GM19395 (cell line): ENCODE results near the gene PAQR3.

Experiments used
- ATAC-seq: cut with Tn5 transposase; IDR thresholded peaks from one replicate; pipeline ENCODE4 v1.9.1; 2021; ENCODE audit warnings: mild to moderate bottlenecking, moderate library complexity; ENCODE audit not compliant: unreplicated experiment

PAQR3 gene, protein sequence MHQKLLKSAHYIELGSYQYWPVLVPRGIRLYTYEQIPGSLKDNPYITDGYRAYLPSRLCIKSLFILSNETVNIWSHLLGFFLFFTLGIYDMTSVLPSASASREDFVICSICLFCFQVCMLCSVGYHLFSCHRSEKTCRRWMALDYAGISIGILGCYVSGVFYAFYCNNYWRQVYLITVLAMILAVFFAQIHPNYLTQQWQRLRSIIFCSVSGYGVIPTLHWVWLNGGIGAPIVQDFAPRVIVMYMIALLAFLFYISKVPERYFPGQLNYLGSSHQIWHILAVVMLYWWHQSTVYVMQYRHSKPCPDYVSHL

DNA sequence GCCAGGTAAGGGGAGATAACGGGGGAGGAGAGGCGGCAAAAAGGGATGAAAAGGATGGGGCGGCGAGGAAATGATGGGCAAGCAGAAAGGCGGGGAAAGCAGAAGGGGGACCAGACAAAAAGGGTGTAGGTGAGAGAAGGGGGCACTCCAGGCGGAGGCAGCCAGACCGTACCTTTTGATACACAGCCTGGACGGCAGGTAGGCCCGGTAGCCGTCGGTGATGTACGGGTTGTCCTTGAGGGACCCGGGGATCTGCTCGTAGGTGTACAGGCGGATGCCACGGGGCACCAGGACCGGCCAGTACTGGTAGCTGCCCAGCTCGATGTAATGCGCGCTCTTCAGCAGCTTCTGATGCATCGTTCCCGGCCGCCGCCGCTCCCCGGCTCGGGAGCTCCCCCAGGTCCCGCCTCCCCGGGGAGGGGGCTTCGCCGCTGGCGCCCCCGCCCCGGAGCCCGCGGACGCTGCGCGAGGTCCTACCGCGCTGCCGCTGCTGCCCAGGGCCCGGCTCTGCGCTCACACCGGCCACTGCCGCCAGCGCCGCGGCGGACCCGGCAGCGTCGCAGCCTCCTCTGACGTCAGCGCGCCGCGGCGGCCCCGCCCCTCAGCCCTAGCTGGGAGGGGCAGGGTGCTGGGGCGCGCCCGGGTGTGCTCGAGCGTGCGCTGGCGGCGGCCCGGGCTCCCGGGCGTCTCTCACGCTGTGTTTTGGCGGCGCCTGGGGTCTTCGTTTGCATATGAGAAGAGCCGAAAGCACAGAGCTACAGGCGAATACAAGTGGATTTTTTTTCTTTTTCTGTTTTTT, at the start of gene PAQR3:
PAQR3 (minus strand) TSS at position 571 of the 799 bp plus-strand sequence; CDS start at position 357, 214 bp downstream.
- peak; percentile 91 for ATAC-seq

DNA sequence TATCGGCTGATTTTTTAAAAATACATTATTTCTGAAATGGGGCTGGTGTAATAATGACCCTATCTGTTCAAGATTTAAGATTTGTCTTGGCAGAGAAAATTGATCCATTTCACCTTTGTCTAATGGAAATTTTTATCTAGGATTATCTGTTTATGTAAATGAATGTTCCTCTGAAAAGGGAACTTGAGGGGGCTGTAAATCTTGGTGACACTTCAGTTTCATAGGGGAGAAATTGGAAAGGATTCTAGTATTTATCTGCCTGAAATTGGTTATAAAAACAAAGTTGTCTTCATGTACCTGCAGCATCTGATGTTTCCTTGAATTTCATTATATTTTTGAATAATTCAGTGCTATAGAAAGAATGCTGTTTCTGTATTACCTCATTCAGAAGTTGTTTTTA, 48.4 kb upstream of the PAQR3 start:
- ATAC-seq: no peak

DNA sequence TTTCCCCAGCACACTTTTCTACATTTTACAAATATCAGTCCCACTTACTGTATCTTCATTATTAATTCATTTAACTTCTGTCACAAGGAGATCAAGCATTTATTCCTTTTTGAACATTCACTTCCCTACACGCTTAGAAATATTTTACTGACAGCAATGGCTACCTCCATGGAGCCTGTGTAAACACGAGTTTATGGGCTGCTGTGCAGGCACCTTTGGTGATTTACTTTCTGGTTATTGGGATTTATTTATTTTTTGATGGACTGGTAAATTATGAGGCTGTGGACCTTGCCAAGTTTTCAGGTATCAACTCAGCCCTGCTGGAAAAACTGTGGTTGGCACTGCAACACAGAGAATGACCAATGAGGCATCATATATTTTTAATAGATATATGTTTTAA, 45.4 kb upstream of the PAQR3 start:
- no peak for ATAC-seq

DNA sequence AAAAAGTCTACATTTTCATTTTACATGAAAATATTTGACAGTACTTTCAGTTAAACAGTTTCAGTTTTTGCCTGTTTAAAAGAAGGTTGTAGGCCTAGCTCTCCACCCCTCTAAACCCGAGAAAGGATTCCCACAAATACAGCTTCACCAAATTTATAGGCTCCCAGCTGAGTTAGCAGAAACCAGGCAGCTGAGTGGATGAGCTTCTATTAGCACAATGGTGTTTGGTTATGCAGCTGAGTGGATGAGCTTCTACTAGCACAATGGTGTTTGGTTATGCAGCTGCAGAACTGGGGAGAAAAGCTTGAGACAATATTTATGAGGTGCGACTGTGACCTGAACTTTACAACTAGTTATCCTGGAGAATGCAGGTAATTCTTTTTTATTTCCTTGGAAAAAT, 36.6 kb upstream of the PAQR3 start:
- ATAC-seq: no peak

DNA sequence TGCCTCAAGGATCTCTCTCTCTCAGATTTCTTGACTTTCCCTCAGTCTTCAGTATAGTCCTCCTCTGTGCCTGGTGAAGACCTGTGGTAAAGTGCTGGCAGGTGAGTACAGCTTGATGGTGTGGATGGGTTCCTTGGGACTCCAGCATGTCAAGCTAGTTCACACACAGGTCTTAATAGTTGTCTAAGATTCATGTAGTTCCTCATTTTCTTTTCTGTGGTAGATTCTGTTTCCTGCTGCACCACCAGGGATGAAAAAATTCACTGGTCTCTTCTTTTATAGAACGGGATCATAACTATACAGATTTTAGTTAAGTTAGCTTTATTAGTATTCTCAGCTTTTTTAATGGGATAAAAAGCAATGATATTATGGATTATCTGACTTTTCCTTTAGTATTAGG, 32.5 kb upstream of the PAQR3 start:
- ATAC-seq: no peak

DNA sequence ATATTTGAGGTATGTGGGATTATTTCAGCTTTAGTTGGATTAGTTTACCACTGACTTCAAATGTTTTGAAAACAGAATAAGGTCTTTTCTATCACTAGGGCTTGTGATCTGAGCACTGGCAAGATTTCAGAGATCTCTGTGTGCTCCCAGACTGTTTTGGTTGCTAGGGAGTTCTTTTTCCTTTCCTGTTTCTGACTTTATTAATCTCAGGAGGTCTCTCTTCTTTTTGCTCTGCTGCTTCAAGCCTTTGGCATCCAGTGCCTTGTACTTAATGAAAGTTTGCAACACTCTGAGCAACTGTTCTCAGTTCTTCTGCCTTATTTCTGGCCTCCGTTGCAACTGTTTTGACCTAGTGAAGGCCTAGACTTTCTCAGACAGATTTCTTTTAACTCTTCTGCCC, 32.1 kb upstream of the PAQR3 start:
- no peak for ATAC-seq

DNA sequence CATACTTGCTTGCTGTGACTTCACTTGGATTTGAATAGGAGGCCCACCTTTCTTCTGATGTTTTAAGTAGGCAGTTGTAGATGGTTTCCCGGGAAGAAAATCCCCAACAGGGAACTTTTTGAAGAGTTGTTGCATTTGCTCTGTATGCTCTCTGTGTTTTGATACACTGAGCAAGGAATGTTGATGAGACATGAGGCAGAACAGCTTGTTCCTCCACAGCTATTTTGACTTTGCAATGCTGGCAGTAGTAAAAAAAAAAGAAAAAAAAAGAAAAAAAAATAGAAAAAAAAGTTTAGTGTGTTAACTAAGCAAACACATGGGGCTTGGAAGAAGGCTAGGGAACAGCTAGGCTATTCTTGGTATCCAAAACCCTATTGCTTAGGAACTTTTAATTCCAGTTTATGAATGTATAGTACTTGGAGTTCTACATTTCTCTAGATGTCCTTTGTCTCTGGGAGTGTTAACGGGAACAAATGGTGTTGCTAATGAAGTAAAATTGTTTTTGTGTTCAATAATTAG, 23.4 kb upstream of the PAQR3 start:
- no peak for ATAC-seq

DNA sequence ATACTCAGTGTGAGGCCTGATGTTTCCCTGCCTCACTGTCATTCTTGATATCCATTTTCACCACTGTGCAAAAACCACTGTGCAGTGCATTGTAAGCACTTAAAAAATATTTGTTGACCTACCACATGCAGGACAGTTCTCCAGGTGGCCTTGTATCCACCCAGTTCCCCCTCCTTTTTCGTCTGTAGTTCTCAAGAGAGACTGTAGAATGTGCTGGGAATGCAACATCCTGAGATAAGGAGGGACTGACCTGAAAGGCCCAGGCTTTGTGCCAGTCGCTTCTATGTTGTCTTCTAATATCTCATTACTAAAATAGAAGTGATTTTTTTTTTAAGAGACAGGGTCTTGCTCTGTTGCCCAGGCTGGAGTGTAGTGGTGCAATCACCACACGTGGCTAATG, 21.7 kb upstream of the PAQR3 start:
- ATAC-seq: no peak

DNA sequence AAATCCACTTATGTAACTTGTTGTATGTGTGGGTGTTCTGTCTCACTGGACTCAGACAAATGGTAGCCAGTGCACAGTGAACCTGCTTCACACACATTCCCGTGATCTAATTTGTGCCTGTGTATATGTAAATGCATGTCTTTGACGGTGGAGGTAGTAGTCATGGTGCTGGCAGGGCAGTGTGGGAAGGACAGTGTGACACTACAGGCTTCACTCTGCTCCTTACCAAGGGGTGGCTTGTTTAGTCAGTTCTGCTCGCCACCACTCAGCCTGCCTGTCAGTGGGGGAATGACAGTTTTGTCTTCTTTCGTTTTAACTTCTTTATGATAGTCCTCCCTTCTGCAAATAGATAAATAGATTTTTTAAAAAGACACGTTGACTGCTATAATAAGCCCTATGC, 17.7 kb upstream of the PAQR3 start:
- ATAC-seq: no peak

DNA sequence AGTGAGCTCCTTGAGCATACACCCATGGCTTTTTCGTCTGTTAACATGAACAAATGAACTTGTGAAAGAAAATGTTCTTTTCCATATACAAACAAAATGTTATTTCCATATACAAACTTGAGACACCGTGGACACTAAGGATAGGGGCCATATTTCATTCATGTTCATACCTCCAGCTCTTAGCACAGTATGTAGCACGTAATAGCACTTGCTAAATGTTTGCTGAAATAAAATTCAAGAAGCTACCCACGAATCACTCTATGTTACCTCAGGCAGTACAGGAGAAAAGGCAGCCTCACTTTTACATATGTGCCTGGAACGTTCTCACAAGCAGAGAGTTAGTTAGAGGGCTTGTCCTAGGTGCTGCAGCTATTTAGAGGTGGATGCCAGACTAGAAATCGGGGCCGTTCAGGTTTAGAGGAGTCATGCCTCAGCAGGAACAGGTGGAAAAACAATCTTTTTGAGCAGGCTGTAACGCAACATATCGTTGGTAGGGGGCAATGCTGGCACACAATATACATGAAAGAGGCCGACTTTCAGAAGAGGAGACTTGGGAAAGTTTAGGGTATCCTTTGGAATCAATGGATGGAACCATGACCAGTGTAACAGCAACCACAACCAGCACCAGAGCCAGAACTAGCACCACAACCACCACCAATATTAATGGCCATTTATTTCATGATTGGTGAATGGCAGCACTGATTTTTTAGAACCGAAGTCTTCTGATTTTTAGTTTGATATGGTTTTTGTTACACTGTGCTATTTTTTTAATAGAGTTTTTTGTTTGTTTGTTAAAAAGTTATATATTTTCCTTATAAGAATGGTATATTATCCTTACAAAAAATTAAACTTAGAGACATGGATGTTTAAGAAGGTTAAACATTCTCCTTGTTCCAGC, 14.8 kb upstream of the PAQR3 start:
- no peak for ATAC-seq

DNA sequence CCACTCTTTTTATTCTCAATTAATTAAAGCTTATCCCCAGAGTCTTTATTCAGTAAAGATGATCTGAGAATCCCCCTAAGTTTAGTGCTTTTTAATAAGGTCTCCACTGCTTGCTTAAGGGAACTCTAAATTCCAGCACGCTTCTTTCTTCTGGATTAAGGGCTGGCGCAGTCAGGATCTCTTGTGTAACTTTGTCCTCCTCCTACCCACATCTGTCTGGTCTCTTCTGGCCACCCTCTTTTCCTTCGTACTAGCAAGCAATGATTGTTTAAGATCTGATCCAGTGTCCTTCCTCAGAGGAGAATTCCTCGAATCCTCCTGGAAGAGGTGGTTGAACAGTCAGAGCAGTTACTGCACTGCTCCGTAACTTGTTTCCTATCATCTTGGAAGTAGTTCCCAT, 14.0 kb upstream of the PAQR3 start:
- ATAC-seq: no peak

DNA sequence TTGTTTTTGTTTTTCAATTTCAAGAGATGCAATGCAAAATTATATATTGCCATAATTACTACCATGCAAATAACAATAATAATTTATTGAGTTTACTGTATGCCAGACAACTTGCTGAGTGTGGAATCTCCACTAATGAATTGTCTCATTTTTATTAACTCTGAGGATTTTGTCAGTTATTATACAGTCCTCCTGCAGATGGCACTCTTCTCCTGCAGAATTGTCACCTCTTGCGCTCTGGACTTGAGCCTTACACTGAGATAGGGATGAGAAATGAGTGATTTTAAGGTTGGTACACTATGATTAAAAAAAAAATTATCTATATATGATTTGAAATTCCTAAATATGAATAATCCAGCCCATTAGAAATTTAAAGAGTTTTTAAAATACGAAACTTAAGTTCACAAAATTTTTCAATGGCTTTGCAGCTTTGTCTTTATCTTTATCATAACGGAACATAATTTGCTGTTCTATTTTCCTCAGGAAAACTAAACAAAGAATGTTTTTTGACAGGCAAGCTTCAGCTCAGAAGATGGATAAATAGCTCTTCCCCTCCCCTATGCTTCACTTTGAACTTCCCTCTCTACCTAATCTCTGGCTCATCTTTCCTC, 12.7 kb upstream of the PAQR3 start:
- ATAC-seq: peak; percentile 84

DNA sequence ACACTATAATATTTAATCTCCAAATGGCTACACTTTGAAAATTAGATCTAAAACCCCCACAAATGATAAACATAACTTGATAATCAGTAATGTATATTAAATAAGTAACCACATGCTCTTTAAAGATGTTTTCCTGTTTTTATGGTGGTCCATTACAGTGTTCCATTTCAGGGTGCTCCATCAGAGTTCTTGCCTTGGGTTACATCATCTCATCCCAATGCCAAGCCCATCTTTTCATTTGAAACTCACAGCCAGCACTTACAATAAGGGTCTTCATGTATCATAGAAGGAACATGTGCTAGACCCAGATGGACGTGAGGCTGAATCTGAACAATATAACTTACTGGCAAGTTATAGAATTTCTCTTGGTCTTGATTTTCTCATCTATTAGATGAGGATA, 10.5 kb upstream of the PAQR3 start:
- ATAC-seq: no peak

DNA sequence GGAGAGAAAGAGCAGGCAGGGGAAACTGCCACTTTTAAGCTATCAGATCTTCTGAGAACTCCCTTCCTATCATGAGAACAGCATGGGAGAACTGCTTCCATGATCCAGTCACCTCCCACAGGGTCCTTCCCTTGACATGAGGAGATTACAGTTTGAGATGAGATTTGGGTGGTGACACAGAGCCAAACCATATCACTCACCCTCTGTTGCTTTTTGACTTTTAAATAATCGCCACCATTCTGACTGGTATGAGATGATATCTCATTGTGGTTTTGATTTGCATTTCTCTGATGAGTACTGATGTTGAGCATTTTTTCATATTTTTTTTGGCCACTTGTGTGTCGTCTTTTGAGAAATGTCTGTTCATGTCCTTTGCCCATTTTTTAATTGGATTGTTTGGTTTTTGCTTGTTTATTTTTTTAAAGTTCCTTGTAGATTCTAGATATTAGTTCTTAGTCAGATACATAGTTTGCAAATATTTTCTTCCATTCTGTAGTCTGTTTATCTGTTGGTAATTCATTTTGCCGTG, 6.5 kb upstream of the PAQR3 start:
- no peak for ATAC-seq

DNA sequence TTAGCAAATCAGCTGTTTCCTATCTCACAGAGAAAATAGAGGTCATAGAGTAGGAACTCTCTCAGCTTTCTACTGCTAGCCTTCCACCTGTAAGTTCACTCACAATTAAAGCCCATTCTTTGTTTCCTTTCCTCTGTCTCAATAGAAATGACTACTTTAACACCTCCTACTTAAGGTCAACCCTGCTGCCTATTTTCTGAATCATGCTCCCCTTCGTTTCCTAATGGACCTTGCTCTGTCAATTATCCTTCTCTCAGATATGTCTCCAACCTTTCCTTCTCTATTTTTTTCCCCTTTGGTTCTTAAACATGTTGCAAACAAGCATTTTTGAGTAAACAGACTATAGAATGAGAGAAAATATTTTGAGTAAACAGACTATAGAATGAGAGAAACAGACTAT, 5.1 kb upstream of the PAQR3 start:
- no peak for ATAC-seq

DNA sequence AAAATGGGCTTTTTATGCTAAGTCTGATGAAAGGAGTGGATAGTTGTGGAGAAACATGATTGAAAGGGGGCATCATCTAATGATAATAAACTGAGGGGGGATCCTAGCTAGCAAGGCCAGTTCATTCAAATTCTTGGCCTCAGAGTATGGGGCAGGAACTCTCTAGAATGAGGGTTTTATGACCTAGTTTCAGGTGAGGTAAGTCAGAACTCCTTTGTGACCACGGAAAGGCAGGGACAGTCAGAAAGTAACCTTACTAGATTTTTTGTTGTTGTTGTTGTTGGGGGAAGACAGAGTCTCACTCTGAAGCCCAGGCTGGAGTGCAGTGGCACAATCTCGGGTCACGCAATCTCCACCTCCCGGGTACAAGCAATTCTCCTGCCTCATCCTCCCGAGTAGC, 1.5 kb upstream of the PAQR3 start:
- ATAC-seq: no peak

DNA sequence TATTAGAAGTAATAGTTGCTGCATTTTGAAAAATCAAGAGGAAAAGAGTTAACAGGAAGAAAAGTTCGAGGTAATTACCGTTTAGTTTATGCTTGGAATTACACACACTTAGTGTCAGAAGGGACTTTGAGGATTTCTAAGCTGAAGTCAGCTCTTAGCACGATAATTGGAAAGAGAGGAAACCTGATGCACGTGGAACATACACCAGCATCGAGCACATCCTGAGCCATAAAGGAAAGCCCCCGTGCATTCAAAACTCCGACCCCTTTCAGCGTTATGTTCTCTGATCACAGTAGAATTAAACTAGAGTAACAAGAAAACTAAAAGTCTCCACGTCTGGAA, 400 bp upstream of the PAQR3 start:
- ATAC-seq: peak; percentile 31

DNA sequence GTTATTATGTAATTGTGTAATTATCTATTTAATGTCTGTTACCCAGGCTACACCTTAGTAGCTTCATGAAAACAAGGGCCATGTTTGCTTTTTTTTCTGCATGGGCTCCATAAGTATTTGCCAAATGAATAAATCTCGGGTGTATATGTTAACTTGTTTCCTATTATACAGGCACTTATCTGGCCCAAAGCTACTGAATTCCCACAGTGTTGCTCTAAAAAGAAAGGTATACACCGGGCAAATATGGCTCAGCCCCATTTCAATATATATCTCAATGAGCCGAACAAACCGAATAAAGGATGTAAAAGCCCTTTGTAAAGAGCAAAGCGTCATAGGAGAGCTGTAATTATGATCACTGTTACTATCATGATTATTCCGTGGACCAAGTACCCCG, 767 bp downstream of the PAQR3 start:
- no peak for ATAC-seq

DNA sequence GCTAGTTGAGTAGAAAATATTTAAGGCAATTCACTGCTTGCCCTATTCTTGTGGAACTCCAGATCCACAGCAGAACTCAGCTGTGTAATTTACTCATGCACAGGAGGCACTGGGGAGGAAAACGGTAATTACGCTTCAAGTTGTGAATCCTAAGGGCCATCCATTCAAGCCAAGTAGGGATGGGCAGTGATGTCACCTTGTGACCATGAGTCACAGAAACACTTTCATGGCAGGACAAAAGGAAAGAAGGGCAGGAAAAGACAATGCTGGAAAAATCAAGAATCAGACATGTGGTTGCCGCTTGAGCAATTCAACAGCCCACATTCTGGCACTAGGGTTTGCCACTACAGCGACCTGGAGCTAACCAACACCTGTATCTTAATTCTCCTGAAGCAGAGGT, 1.4 kb downstream of the PAQR3 start:
- ATAC-seq: no peak

DNA sequence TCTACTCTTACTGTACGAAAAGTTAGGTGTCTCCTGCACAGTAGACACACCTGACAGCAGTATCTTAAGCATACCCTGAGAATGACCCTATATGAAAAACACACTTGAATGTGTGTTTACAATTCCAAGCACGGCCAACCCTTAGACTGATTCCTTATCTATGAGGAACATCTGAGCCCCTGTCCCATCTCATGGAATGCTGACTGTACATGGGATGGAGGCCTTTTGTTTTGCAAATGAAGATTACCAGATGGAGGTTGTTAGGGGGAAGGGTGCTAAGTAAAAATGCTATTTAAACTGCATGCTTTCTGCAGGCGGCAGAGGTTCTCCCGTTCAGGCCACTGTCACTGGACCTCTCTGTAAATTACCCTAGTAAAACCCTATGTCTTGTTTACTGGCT, 2.2 kb downstream of the PAQR3 start:
- ATAC-seq: no peak
